SK-N-SH treated with all-trans-retinoic acid at 6 μM for 48 hours (cell line): ENCODE measurements around the gene STK32B.

ENCODE experiments used
- ATAC-seq: fragments of 200-7000 bp; cut with Tn5 transposase; 3 replicates; pipeline ENCODE4 v1.9.1; 2020; ENCODE audit warnings: mild to moderate bottlenecking, moderate library complexity
- ARNTL ChIP-seq: fragments of 450-650 bp; formaldehyde crosslinking; IDR thresholded peaks from 2 replicates; pipeline ENCODE4 v1.5.0; 2020; ENCODE audit warnings: low read depth, mild to moderate bottlenecking, moderate library complexity, borderline replicate concordance
- BACH2 ChIP-seq: fragments of 250-450 bp; sonication (Bioruptor Pico); IDR thresholded peaks from 2 replicates; pipeline ENCODE4 v1.9.0; 2021; ENCODE audit warnings: mild to moderate bottlenecking, borderline replicate concordance
- CSDC2 ChIP-seq: fragments of 250-450 bp; sonication (Bioruptor Pico); IDR thresholded peaks from 2 replicates; pipeline ENCODE4 v1.5.0; 2020; ENCODE audit warnings: mild to moderate bottlenecking, moderate library complexity
- CSRNP3 ChIP-seq: fragments of 250-450 bp; sonication (Bioruptor Pico); IDR thresholded peaks from 2 replicates; pipeline ENCODE4 v1.5.1; 2021; ENCODE audit warnings: mild to moderate bottlenecking, moderate library complexity
- ESRRG ChIP-seq: fragments of 250-450 bp; sonication (Bioruptor Pico); IDR thresholded peaks from 2 replicates; pipeline ENCODE4 v1.6.1; 2021; ENCODE audit warnings: mild to moderate bottlenecking
- GLIS3 ChIP-seq: fragments of 250-450 bp; sonication (Bioruptor Pico); IDR thresholded peaks from 2 replicates; pipeline ENCODE4 v1.5.0; 2020; ENCODE audit warnings: mild to moderate bottlenecking, moderate library complexity
- OSR1 ChIP-seq: fragments of 250-450 bp; sonication (Bioruptor Pico); IDR thresholded peaks from 2 replicates; pipeline ENCODE4 v1.8.0; 2022; ENCODE audit warnings: moderate library complexity, mild to moderate bottlenecking, inconsistent platforms
- TOX ChIP-seq: fragments of 250-450 bp; sonication (Bioruptor Pico); IDR thresholded peaks from 2 replicates; pipeline ENCODE4 v1.8.0; 2021; ENCODE audit warnings: mild to moderate bottlenecking, moderate library complexity, borderline replicate concordance
- TSHZ2 ChIP-seq: fragments of 250-450 bp; sonication (Bioruptor Pico); IDR thresholded peaks from 2 replicates; pipeline ENCODE4 v1.5.0; 2020; ENCODE audit warnings: mild to moderate bottlenecking, moderate library complexity
- ZC3H10 ChIP-seq: fragments of 250-450 bp; sonication (Bioruptor Pico); IDR thresholded peaks from 2 replicates; pipeline ENCODE4 v1.5.1; 2021; ENCODE audit warnings: mild to moderate bottlenecking, moderate library complexity
- ZNF565 ChIP-seq: fragments of 450-650 bp; formaldehyde crosslinking; conservative IDR thresholded peaks from 2 replicates; pipeline ENCODE4 v1.5.0; 2020; ENCODE audit warnings: low read depth, mild to moderate bottlenecking, moderate library complexity
- ZNF70 ChIP-seq: fragments of 450-650 bp; formaldehyde crosslinking; IDR thresholded peaks from 2 replicates; pipeline ENCODE4 v1.5.0; 2020; ENCODE audit warnings: mild to moderate bottlenecking, moderate library complexity
- ZNF8 ChIP-seq: fragments of 450-650 bp; formaldehyde crosslinking; IDR thresholded peaks from 2 replicates; pipeline ENCODE4 v1.5.0; 2020; ENCODE audit warnings: mild to moderate bottlenecking, moderate library complexity
- TF ChIP-seq, protein P1 (sequence below): fragments of 250-450 bp; sonication (Bioruptor Pico); IDR thresholded peaks from 2 replicates; pipeline ENCODE4 v1.8.0; 2021; ENCODE audit warnings: low read depth, mild to moderate bottlenecking, moderate library complexity, borderline replicate concordance
- TF ChIP-seq, protein P2 (sequence below): fragments of 250-450 bp; sonication (Bioruptor Pico); IDR thresholded peaks from 2 replicates; pipeline ENCODE4 v1.5.1; 2020; ENCODE audit warnings: low read depth, mild to moderate bottlenecking, moderate library complexity

Gene STK32B

DNA sequence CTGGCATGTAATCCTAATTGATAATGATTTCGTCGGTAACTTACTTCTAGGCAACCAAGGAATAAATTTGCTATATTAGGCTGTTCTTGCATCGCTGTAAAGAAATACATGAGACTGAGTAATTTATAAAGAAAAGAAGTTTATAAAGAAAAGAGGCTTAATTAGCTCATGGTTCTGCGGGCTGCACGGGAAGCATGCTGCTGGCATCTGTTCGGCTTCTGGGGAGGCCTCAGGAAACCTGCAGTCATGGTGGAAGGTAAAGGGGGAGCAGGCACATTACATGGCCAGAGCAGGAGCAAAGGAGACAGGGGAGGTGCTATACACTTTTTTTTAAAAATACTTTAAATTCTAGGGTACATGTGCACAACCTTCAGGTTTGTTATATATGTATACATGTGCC, 290.2 kb downstream of the STK32B start:
- ATAC-seq: no peak
- no peak for TF ChIP-seq TSHZ2 (CRISPR knock-in tag)
- TF ChIP-seq, protein P1, sequence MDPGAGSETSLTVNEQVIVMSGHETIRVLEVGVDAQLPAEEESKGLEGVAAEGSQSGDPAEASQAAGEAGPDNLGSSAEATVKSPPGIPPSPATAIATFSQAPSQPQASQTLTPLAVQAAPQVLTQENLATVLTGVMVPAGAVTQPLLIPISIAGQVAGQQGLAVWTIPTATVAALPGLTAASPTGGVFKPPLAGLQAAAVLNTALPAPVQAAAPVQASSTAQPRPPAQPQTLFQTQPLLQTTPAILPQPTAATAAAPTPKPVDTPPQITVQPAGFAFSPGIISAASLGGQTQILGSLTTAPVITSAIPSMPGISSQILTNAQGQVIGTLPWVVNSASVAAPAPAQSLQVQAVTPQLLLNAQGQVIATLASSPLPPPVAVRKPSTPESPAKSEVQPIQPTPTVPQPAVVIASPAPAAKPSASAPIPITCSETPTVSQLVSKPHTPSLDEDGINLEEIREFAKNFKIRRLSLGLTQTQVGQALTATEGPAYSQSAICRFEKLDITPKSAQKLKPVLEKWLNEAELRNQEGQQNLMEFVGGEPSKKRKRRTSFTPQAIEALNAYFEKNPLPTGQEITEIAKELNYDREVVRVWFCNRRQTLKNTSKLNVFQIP: no peak
- no peak for TF ChIP-seq ZNF70 (CRISPR knock-in tag)
- TF ChIP-seq, protein P2, sequence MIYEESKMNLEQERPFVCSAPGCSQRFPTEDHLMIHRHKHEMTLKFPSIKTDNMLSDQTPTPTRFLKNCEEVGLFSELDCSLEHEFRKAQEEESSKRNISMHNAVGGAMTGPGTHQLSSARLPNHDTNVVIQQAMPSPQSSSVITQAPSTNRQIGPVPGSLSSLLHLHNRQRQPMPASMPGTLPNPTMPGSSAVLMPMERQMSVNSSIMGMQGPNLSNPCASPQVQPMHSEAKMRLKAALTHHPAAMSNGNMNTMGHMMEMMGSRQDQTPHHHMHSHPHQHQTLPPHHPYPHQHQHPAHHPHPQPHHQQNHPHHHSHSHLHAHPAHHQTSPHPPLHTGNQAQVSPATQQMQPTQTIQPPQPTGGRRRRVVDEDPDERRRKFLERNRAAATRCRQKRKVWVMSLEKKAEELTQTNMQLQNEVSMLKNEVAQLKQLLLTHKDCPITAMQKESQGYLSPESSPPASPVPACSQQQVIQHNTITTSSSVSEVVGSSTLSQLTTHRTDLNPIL: no peak
- TF ChIP-seq ARNTL (CRISPR knock-in tag): no peak
- no peak for TF ChIP-seq OSR1
- TF ChIP-seq GLIS3 (CRISPR knock-in tag): no peak

DNA sequence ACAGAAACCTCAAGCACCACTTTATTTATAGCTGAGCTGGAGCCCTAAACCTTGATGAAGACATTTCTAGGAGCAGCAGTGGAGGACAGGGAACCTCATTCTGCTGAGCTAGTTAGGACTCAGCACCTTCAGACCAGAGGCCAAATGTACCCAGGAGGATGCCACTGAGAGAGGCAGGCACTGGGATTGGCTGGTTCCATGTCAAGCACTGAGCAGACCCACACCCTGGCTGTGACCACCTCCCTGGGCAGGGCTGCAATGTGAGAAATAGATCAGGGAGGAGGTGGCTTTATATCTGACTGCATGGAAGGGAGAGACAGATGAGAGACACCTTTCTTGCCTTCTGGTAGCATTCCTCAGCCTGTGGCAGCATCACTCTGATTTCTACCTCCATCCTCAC, 304.6 kb downstream of the STK32B start:
- no peak for ATAC-seq
- TF ChIP-seq ESRRG (CRISPR knock-in tag) (no peak), CSRNP3 (CRISPR knock-in tag) (no peak), CSDC2 (no peak), GLIS3 (CRISPR knock-in tag) (no peak), TOX (CRISPR knock-in tag) (no peak), ARNTL (CRISPR knock-in tag) (no peak), BACH2 (no peak), OSR1 (no peak)
- TF ChIP-seq, protein P1: no peak

DNA sequence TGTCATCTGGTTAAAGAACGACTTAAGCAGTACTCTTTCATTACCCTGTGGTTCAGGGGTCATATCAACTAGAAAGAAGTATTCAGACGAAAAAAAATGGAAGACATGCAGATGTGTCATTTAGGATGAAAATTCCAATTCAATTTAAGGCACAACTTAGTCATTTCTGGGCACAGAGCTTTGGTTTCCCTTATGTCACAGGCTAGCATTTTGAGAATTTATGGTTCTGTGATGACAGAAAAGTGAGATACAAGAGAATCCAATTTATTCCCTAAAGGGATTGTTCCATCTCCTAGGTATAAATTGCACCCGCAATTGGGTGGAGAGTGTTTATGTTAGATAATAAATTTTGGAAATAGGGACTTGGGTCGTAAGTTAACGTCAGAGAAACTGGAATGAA, 306.6 kb downstream of the STK32B start:
- no peak for ATAC-seq
- no peak for TF ChIP-seq ZC3H10 (CRISPR knock-in tag)
- TF ChIP-seq TSHZ2 (CRISPR knock-in tag): no peak
- TF ChIP-seq ZNF8 (CRISPR knock-in tag): no peak
- no peak for TF ChIP-seq ARNTL (CRISPR knock-in tag)

DNA sequence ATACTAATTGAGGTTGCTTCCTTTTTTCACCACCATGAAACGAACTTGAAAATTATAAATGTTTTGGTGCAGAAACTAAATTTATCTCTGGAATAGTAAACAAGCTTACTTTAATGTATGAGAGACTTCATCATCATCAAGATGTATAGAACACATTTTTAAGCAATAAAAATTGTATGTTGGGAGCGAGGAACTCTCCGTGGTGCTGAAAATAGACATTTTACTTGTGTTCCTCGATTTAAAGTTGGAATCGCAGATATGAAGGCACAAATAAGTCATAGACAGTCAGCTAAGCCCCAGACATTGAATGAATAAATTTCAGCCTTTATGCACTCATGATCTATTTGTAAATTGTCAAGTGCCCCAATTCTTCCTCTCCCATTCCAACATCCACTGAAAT, 310.7 kb downstream of the STK32B start:
- no peak for ATAC-seq
- TF ChIP-seq ZNF70 (CRISPR knock-in tag): no peak
- no peak for TF ChIP-seq ZNF565
- TF ChIP-seq ZC3H10 (CRISPR knock-in tag): no peak
